DND-41 (cell line): Measurements from ENCODE around the gene WDFY4.

ENCODE experiments used
- ATAC-seq: fragments of 200-7000 bp; cut with Tn5 transposase; 3 replicates; pipeline ENCODE4 v1.9.1; 2021; ENCODE audit warnings: low read depth; ENCODE audit not compliant: insufficient read depth
- DNase-seq: peaks from one replicate; pipeline ENCODE4 v3.0.0-alpha.2; 2020
- H2AFZ ChIP-seq: 2 replicates; pipeline ENCODE4 v1.6.0; 2012; ENCODE audit warnings: low read depth, low read length
- H3K27ac ChIP-seq: 2 replicates; pipeline ENCODE4 v1.5.1; 2012; ENCODE audit warnings: low read length, inconsistent platforms
- H3K27me3 ChIP-seq: fragments of 200-600 bp; sonication (generic); 2 replicates; pipeline ENCODE4 v1.6.0; 2012; ENCODE audit warnings: low read length, mild to moderate bottlenecking, inconsistent platforms; ENCODE audit not compliant: insufficient read depth, poor library complexity
- H3K36me3 ChIP-seq: 2 replicates; pipeline ENCODE4 v1.5.1; 2012; ENCODE audit warnings: low read length, inconsistent platforms; ENCODE audit not compliant: insufficient read depth
- H3K4me1 ChIP-seq: 2 replicates; pipeline ENCODE4 v1.5.1; 2012; ENCODE audit warnings: mild to moderate bottlenecking, low read length; ENCODE audit not compliant: insufficient read depth
- H3K4me2 ChIP-seq: 2 replicates; pipeline ENCODE4 v1.6.0; 2012; ENCODE audit warnings: mild to moderate bottlenecking, moderate library complexity, low read length, inconsistent platforms; ENCODE audit not compliant: insufficient read depth
- H3K4me3 ChIP-seq, 2 experiments: fragments of 200-600 bp in 1 of 2; shearing (Covaris generic) in 1 of 2; 2 replicates each; pipeline ENCODE4 v1.5.1; 2012 to 2016; ENCODE audit warnings: inconsistent platforms in 2 of 2, low read length in 2 of 2, mild to moderate bottlenecking in 2 of 2, low read depth in 1 of 2, moderate library complexity in 1 of 2
- H3K79me2 ChIP-seq: 2 replicates; pipeline ENCODE4 v1.6.0; 2012; ENCODE audit warnings: low read length, inconsistent platforms; ENCODE audit not compliant: insufficient read depth
- H3K9ac ChIP-seq: 2 replicates; pipeline ENCODE4 v1.6.0; 2012; ENCODE audit warnings: low read depth, mild to moderate bottlenecking, inconsistent platforms, low read length, moderate library complexity
- H3K9me3 ChIP-seq: 2 replicates; pipeline ENCODE4 v1.5.1; 2012; ENCODE audit warnings: low read length, moderate library complexity, mild to moderate bottlenecking, inconsistent platforms; ENCODE audit not compliant: insufficient read depth, severe bottlenecking
- H4K20me1 ChIP-seq: 2 replicates; pipeline ENCODE4 v1.6.0; 2012; ENCODE audit warnings: low read length; ENCODE audit not compliant: insufficient read depth
- EZH2 ChIP-seq: IDR thresholded peaks from 3 replicates; pipeline ENCODE4 v1.6.1; 2012; ENCODE audit warnings: borderline replicate concordance, low read depth, mild to moderate bottlenecking, moderate library complexity, low read length, inconsistent platforms; ENCODE audit not compliant: severe bottlenecking
- TF ChIP-seq, protein P1 (sequence below): IDR thresholded peaks from 2 replicates; pipeline ENCODE4 v1.5.1; 2012; ENCODE audit warnings: borderline replicate concordance, low read length, moderate library complexity, mild to moderate bottlenecking; ENCODE audit not compliant: poor library complexity, severe bottlenecking; ENCODE audit errors: extremely low read depth

WDFY4 gene

DNA sequence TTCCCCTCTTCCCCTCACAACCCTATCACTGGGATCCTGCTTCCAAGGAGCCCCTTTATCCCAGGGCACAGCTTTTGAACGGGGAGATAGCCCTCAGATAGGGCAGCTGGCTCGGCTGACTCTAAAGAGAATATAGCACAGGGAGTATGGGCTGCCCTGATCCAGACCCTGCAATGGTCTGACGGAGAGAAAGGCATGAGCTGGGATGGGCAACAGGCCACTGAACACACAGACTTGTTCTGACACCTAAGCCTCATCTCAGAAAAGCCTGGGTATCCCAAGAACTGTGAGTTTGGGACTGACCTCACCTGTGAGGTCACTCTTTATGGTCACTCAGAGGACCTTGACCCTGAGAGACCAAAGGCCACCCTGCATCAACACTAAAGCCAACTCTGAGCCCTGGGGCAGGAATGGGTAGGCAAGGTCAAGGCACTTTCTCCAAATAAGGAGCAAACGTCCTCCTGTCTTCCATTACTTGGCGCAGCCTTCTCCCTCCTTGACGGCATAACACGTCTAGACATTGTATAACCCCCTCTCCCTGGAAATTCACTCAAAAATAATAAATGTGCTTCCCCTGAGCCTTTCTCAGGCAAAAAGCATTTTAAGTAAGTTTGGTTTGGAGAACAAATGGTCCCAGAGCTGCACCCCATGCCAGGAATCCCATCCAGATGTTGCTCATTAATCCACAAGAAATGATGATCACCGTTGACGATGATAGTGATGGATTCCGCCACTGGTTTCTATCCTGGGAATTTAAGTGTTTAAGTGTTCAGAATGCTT, 263.2 kb downstream of the WDFY4 start:
- no peaks in the 10 kb centered on the region for H3K9me3 ChIP-seq
- peaks cover 5% of the 10 kb centered on the region for H3K4me1 ChIP-seq
- DNase-seq (no peak), ATAC-seq (no peak)
- no peak overlapping the region for H3K4me3 ChIP-seq
- no peak overlapping the region for H3K27ac ChIP-seq
- H3K79me2 ChIP-seq, result no peaks in the 10 kb centered on the region
- TF ChIP-seq EZH2, result no peak
- TF ChIP-seq, protein P1, sequence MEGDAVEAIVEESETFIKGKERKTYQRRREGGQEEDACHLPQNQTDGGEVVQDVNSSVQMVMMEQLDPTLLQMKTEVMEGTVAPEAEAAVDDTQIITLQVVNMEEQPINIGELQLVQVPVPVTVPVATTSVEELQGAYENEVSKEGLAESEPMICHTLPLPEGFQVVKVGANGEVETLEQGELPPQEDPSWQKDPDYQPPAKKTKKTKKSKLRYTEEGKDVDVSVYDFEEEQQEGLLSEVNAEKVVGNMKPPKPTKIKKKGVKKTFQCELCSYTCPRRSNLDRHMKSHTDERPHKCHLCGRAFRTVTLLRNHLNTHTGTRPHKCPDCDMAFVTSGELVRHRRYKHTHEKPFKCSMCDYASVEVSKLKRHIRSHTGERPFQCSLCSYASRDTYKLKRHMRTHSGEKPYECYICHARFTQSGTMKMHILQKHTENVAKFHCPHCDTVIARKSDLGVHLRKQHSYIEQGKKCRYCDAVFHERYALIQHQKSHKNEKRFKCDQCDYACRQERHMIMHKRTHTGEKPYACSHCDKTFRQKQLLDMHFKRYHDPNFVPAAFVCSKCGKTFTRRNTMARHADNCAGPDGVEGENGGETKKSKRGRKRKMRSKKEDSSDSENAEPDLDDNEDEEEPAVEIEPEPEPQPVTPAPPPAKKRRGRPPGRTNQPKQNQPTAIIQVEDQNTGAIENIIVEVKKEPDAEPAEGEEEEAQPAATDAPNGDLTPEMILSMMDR, result no peak
- H3K36me3 ChIP-seq, result no peaks in the 10 kb centered on the region
- no peak overlapping the region for H3K9ac ChIP-seq
- no peak overlapping the region for H3K4me2 ChIP-seq
- H2AFZ ChIP-seq, result no peak overlapping the region
- H4K20me1 ChIP-seq, result no peaks in the 10 kb centered on the region
- H3K27me3 ChIP-seq, result no peaks in the 10 kb centered on the region

DNA sequence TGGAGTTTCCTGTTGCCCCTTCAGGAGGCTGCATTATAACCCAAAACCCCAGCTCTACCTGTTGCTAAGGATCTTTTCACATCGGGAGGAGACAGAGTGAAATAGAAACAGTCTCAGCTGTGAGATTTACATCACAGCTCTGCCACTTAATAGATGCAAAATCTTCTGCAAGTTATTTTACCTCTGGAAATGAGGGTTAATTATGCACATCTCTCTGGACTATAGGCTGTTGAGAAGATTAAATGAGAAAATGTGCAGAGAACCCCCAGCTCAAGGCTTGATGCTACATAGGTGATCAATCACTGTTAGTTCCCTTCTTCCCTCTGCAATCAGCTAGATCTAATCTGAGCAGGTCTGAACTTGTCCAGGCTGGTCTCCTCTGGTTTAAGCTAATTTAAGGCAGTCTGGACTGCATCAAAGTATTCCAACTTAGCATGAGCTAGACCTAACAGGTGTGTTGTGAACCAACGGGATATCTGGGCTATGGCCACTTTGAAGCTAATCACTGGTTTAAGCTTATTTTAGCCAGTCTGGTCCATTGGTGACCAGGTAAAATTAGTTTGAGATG, 263.9 kb downstream of the WDFY4 start:
- ATAC-seq, result no peak
- Histone ChIP-seq H3K79me2 (no peaks in the 10 kb centered on the region), H3K27me3 (no peaks in the 10 kb centered on the region)

DNA sequence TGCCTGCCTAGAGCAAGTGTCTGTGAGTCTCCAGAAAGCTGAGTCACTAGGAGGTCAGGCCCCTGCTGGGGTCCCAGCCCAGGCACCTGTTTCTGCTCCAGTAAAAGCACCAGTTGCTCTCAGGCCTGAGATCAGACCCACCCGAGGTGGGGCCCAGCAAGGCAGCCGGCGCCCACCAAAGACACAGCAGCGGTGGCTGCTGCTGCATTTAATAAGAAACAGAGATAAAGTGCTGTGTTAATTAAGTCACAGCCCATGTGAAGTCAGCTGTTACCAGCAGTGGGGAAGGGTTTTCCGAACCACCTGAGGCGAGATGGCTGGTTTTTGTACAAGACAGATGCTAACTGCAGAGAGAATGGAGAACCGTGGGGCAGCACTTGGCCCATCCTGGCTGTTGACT, 267.0 kb downstream of the WDFY4 start:
- Histone ChIP-seq H3K27ac (no peak overlapping the region), H3K79me2 (no peaks in the 10 kb centered on the region), H3K4me1 (peaks cover 9% of the 10 kb centered on the region), H3K36me3 (no peaks in the 10 kb centered on the region), H3K4me2 (no peak overlapping the region), H3K4me3 (no peak overlapping the region), H4K20me1 (no peaks in the 10 kb centered on the region), H3K9ac (no peak overlapping the region), H2AFZ (no peak overlapping the region), H3K27me3 (no peaks in the 10 kb centered on the region), H3K9me3 (no peaks in the 10 kb centered on the region)
- DNase-seq (no peak), ATAC-seq (no peak; the same call in 2 of the 3 replicates)
- no peak for TF ChIP-seq EZH2
- TF ChIP-seq, protein P1, result no peak

More for the DNA sequence above, 263.9 kb downstream of the WDFY4 start:
- Histone ChIP-seq H3K9me3 (no peaks in the 10 kb centered on the region), H3K4me3 (no peak overlapping the region), H4K20me1 (no peaks in the 10 kb centered on the region), H2AFZ (no peak overlapping the region), H3K27ac (no peak overlapping the region), H3K9ac (no peak overlapping the region), H3K4me2 (no peak overlapping the region), H3K4me1 (peaks cover 9% of the 10 kb centered on the region), H3K36me3 (no peaks in the 10 kb centered on the region)
- no peak for DNase-seq
- TF ChIP-seq, protein P1, result no peak
- no peak for TF ChIP-seq EZH2
